Astrocyte (in vitro differentiated cells and primary cell): ENCODE data around the gene TENM3. TPM values are rescaled to one million over a fixed set of nuclear protein-coding genes. Genes with fewer than 3 reads are reported as not detected.

Experiments
- DNase-seq: peaks from one replicate; pipeline ENCODE4 v3.0.0-alpha.2; 2010; ENCODE audit warnings: low read depth
- FAIRE-seq: peaks from 2 replicates; lab custom pipeline; 2011; peaks lifted over from hg19 to GRCh38; lab: Jason Lieb, UNC
- H2AFZ ChIP-seq: 2 replicates; pipeline ENCODE4 v1.6.0; 2012; ENCODE audit warnings: low read depth, low read length, inconsistent platforms
- H3K27ac ChIP-seq: 2 replicates; pipeline ENCODE4 v1.5.1; 2011; ENCODE audit warnings: low read depth, low read length, inconsistent platforms
- H3K27me3 ChIP-seq: 2 replicates; pipeline ENCODE4 v1.6.0; 2011; ENCODE audit warnings: low read length, inconsistent platforms; ENCODE audit not compliant: insufficient read depth
- H3K36me3 ChIP-seq: 2 replicates; pipeline ENCODE4 v1.5.1; 2011; ENCODE audit warnings: low read length, inconsistent platforms; ENCODE audit not compliant: insufficient read depth
- H3K4me1 ChIP-seq: 2 replicates; pipeline ENCODE4 v1.5.1; 2011; ENCODE audit warnings: low read length, inconsistent platforms; ENCODE audit not compliant: insufficient read depth
- H3K4me2 ChIP-seq: 2 replicates; pipeline ENCODE4 v1.6.0; 2012; ENCODE audit warnings: low read length, inconsistent platforms
- H3K4me3 ChIP-seq: 2 replicates; pipeline ENCODE4 v1.5.1; 2011; ENCODE audit warnings: low read depth, mild to moderate bottlenecking, low read length, inconsistent platforms; ENCODE audit not compliant: insufficient read depth
- H3K79me2 ChIP-seq: 2 replicates; pipeline ENCODE4 v1.6.0; 2012; ENCODE audit warnings: mild to moderate bottlenecking, low read length, inconsistent platforms; ENCODE audit not compliant: insufficient read depth
- H3K9ac ChIP-seq: 2 replicates; pipeline ENCODE4 v1.6.0; 2012; ENCODE audit warnings: mild to moderate bottlenecking, low read length, inconsistent platforms
- H3K9me3 ChIP-seq: 2 replicates; pipeline ENCODE4 v1.5.1; 2012; ENCODE audit warnings: low read depth, mild to moderate bottlenecking, low read length, inconsistent platforms; ENCODE audit not compliant: insufficient read depth
- H4K20me1 ChIP-seq: 2 replicates; pipeline ENCODE4 v1.6.0; 2012; ENCODE audit warnings: low read length, inconsistent platforms; ENCODE audit not compliant: insufficient read depth
- H3K27ac Mint-ChIP-seq: one replicate; pipeline ENCODE4 v1.8.0; 2021; ENCODE audit warnings: mild to moderate bottlenecking, mixed read lengths; ENCODE audit not compliant: unreplicated experiment
- H3K27me3 Mint-ChIP-seq: one replicate; pipeline ENCODE4 v1.8.0; 2021; ENCODE audit warnings: low read depth, mixed read lengths; ENCODE audit not compliant: unreplicated experiment
- H3K36me3 Mint-ChIP-seq: one replicate; pipeline ENCODE4 v1.8.0; 2021; ENCODE audit warnings: low read depth, mixed read lengths; ENCODE audit not compliant: unreplicated experiment
- H3K4me1 Mint-ChIP-seq: one replicate; pipeline ENCODE4 v1.8.0; 2021; ENCODE audit warnings: low read depth, mixed read lengths; ENCODE audit not compliant: unreplicated experiment
- H3K4me3 Mint-ChIP-seq: one replicate; pipeline ENCODE4 v1.8.0; 2021; ENCODE audit warnings: mild to moderate bottlenecking, moderate library complexity, mixed read lengths; ENCODE audit not compliant: unreplicated experiment
- H3K9me3 Mint-ChIP-seq: one replicate; pipeline ENCODE4 v1.8.0; 2021; ENCODE audit warnings: mild to moderate bottlenecking, mixed read lengths; ENCODE audit not compliant: unreplicated experiment
- EZH2 ChIP-seq: IDR thresholded peaks from 2 replicates; pipeline ENCODE4 v1.6.1; 2012; ENCODE audit warnings: mild to moderate bottlenecking, low read length, inconsistent platforms; ENCODE audit not compliant: insufficient read depth
- total RNA-seq: library from RNA; stranded (reverse); gene quantifications from 2 replicates; pipeline ENCODE4 v1.2.1, GENCODE V29; 2021
- TF ChIP-seq, protein P1 (sequence below): IDR thresholded peaks from 2 replicates; pipeline ENCODE4 v1.5.1; 2011; ENCODE audit warnings: low read depth, mild to moderate bottlenecking, inconsistent platforms, low read length, moderate library complexity; ENCODE audit not compliant: insufficient read depth

The TENM3 gene
- total RNA-seq, 1 donor from 2014 or later = 127 TPM

DNA sequence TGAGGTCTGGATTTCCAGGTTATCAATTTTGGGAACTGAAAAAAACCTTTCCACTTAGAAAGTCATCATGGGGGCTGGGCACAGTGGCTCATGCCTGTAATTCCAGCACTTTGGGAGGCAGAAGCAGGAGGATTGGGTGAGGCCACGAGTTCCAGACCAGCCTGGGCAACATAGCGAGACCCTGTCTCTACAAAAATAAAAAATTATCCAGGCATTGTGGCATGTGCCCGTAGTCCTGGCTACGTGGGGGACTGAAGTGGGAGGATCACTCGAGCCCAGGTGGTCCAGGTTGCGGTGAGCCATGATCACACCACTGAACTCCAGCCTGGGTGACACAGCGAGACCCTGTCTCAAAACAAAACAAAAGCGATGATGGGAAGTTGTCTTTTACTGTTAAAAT lies 7.9 kb downstream of the TENM3 start:
- H3K4me1 ChIP-seq = peaks cover 15% of the 10 kb centered on the region
- peaks cover 21% of the 10 kb centered on the region for H3K4me1 Mint-ChIP-seq
- DNase-seq = no peak
- H3K36me3 Mint-ChIP-seq = peaks cover 2% of the 10 kb centered on the region
- H3K79me2 ChIP-seq = peaks cover 18% of the 10 kb centered on the region
- no peaks in the 10 kb centered on the region for H3K27me3 ChIP-seq
- H3K36me3 ChIP-seq = no peaks in the 10 kb centered on the region
- no peaks in the 10 kb centered on the region for H3K27me3 Mint-ChIP-seq
- no peak for FAIRE-seq
- peaks cover 3% of the 10 kb centered on the region for H3K9me3 Mint-ChIP-seq
- no peak overlapping the region for H3K4me3 ChIP-seq
- peak overlapping the region; percentile 22 for H3K27ac ChIP-seq
- H3K9me3 ChIP-seq = no peaks in the 10 kb centered on the region
- H2AFZ ChIP-seq = no peak overlapping the region
- no peak overlapping the region for H3K4me2 ChIP-seq
- H3K4me3 Mint-ChIP-seq = no peak overlapping the region
- no peak overlapping the region for H3K9ac ChIP-seq
- H3K27ac Mint-ChIP-seq = no peak overlapping the region
- H4K20me1 ChIP-seq = no peaks in the 10 kb centered on the region
- TF ChIP-seq EZH2 = no peak
- TF ChIP-seq, protein P1, sequence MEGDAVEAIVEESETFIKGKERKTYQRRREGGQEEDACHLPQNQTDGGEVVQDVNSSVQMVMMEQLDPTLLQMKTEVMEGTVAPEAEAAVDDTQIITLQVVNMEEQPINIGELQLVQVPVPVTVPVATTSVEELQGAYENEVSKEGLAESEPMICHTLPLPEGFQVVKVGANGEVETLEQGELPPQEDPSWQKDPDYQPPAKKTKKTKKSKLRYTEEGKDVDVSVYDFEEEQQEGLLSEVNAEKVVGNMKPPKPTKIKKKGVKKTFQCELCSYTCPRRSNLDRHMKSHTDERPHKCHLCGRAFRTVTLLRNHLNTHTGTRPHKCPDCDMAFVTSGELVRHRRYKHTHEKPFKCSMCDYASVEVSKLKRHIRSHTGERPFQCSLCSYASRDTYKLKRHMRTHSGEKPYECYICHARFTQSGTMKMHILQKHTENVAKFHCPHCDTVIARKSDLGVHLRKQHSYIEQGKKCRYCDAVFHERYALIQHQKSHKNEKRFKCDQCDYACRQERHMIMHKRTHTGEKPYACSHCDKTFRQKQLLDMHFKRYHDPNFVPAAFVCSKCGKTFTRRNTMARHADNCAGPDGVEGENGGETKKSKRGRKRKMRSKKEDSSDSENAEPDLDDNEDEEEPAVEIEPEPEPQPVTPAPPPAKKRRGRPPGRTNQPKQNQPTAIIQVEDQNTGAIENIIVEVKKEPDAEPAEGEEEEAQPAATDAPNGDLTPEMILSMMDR = no peak

DNA sequence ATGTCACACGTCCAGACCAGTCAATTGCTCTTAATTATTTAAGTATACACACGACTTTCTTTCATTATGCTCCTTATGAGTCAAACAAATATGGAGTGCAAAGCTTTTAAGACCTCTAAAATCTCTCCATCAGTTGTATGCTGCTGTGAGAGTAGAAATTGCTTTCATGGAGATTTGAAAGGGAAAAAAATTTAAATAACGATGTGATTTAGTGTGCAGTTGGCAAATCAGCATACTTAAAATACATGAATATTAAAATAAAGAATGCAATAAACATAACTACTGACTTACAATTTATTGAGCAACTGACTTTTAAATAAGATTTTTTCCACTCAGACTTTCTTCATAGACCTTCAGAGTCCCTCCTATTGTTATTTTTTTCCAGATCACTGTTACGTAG lies 9.0 kb downstream of the TENM3 start:
- Mint-ChIP-seq H3K27ac (no peak overlapping the region), H3K36me3 (peaks cover 2% of the 10 kb centered on the region), H3K4me1 (peaks cover 12% of the 10 kb centered on the region), H3K4me3 (no peak overlapping the region), H3K9me3 (no peaks in the 10 kb centered on the region), H3K27me3 (no peaks in the 10 kb centered on the region)
- FAIRE-seq = no peak
- no peaks in the 10 kb centered on the region for H3K27me3 ChIP-seq
- H3K36me3 ChIP-seq = no peaks in the 10 kb centered on the region
- no peak overlapping the region for H2AFZ ChIP-seq
- DNase-seq = no peak
- H3K4me3 ChIP-seq = no peak overlapping the region
- H3K27ac ChIP-seq = no peak overlapping the region
- peaks cover 4% of the 10 kb centered on the region for H3K4me1 ChIP-seq
- H4K20me1 ChIP-seq = no peaks in the 10 kb centered on the region
- no peak overlapping the region for H3K4me2 ChIP-seq
- no peaks in the 10 kb centered on the region for H3K9me3 ChIP-seq
- TF ChIP-seq EZH2 = no peak
- TF ChIP-seq, protein P1 = no peak
- H3K9ac ChIP-seq = no peak overlapping the region
- peaks cover 18% of the 10 kb centered on the region for H3K79me2 ChIP-seq

DNA sequence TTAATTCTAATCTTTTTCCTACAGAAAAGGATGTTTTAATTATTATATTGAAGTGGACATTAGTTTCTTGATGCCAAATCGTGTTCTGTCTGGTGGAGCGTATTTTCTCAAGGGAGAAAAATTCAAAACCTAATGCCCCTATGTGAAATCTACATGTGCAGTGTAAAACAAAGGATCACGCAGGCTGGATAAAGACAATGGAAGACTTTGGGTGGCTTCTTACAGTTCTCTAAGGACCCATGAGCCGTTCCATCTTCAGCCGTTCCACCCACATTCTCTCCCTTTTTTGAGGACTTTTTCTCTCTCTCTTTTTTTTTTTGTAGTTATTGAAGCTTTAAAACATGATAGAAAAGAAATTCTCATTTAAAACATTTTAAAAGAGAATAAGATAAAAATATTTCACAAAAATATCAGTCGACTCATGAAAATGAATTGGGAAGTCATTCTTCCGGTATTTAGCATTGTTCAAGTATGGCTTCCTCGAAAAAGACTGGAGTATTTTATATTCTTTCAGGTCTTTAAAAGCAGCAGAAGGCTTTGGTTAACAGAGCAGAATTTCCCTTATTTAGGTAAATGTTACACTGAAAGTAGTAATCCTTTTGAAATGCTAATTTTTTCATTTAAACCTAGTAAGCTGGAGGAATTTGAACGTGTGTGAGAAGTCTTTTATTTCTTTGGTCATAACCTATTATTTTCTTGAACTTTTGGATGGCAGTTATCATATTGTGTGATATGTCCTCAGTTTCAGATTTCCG lies 11.0 kb downstream of the TENM3 start:
- no peaks in the 10 kb centered on the region for H3K27me3 Mint-ChIP-seq
- Histone ChIP-seq H2AFZ (no peak overlapping the region), H4K20me1 (no peaks in the 10 kb centered on the region), H3K27ac (no peak overlapping the region), H3K4me3 (no peak overlapping the region), H3K79me2 (peaks cover 25% of the 10 kb centered on the region), H3K4me1 (peaks cover 4% of the 10 kb centered on the region), H3K4me2 (no peak overlapping the region), H3K9ac (no peak overlapping the region), H3K27me3 (no peaks in the 10 kb centered on the region), H3K9me3 (no peaks in the 10 kb centered on the region), H3K36me3 (no peaks in the 10 kb centered on the region)
- peaks cover 12% of the 10 kb centered on the region for H3K4me1 Mint-ChIP-seq
- no peak for FAIRE-seq
- TF ChIP-seq EZH2 = no peak
- TF ChIP-seq, protein P1 = no peak
- H3K27ac Mint-ChIP-seq = no peak overlapping the region
- peaks cover 2% of the 10 kb centered on the region for H3K36me3 Mint-ChIP-seq
- no peak overlapping the region for H3K4me3 Mint-ChIP-seq
- no peaks in the 10 kb centered on the region for H3K9me3 Mint-ChIP-seq
- DNase-seq = no peak
